HCT116 (cell line): ENCODE data around the gene PCNX1. TPM values are rescaled to one million over a fixed set of nuclear protein-coding genes. Genes with fewer than 3 reads are reported as not detected.

Experiments
- ATAC-seq: fragments of 200-7000 bp; cut with Tn5 transposase; 2 replicates; pipeline ENCODE4 v1.9.1; 2020; ENCODE audit warnings: mild to moderate bottlenecking, moderate library complexity
- BruUV-seq: library from RNA; stranded (reverse); fragments of 400-500 nt; replicated peaks from 2 replicates; lab custom pipeline; 2021; lab: Mats Ljungman, UMichigan
- CTCF ChIA-PET: fragments of 300-600 bp; sonication (Branson Sonifier 250); formaldehyde crosslinking; loops from one replicate; lab custom pipeline; 2021; ENCODE audit warnings: antibody characterized with exemption; lab: Charles Lee
- POLR2A ChIA-PET: fragments of 300-600, 350-600 bp; sonication (Branson Sonifier 250); formaldehyde crosslinking; loops from one replicate; lab custom pipeline; 2021; ENCODE audit warnings: antibody characterized with exemption; lab: Charles Lee
- RAD21 ChIA-PET, 2 experiments: fragments of 300-600 bp; sonication (Branson Sonifier 250); formaldehyde crosslinking; loops; one replicate each; lab custom pipeline; 2023; ENCODE audit warnings: low total read pairs in 2 of 2; ENCODE audit not compliant: uncharacterized antibody in 2 of 2, unreplicated experiment in 2 of 2, low non-redundant PET in 1 of 2; lab: Charles Lee
- DNase-seq: peaks from one replicate; pipeline ENCODE4 v3.0.0-alpha.2; 2010; ENCODE audit warnings: low read depth, low spot score
- H2AFZ ChIP-seq: fragments of 200-600 bp; shearing (Covaris generic), sonication (generic); 2 replicates; pipeline ENCODE4 v1.6.1; 2017; ENCODE audit warnings: low read depth, mixed run types, mixed read lengths, antibody characterized with exemption, low read length; ENCODE audit not compliant: poor library complexity, severe bottlenecking
- H3K27ac ChIP-seq: 2 replicates; pipeline ENCODE4 v1.5.1; 2012; ENCODE audit warnings: low read depth, low read length
- H3K27me3 ChIP-seq: fragments of 200-600 bp; sonication (generic); 2 replicates; pipeline ENCODE4 v1.6.1; 2016; ENCODE audit warnings: mixed run types, low read length, mixed read lengths; ENCODE audit not compliant: insufficient read depth
- H3K36me3 ChIP-seq, 2 experiments: fragments of 200-500 bp in 1 of 2; fragments of 200-600 bp in 1 of 2; sonication (Bioruptor generic) in 1 of 2; sonication (generic) in 1 of 2; 2 replicates each; pipeline versions ENCODE4 v1.5.1 to v1.6.1; 2014 to 2016; ENCODE audit warnings: low read length in 2 of 2, inconsistent platforms in 1 of 2, mixed read lengths in 1 of 2, mixed run types in 1 of 2; ENCODE audit not compliant: insufficient read depth in 2 of 2, control insufficient read depth in 1 of 2
- H3K4me1 ChIP-seq, 2 experiments: fragments of 200-600 bp in 1 of 2; sonication (generic) in 1 of 2; 2 replicates each; pipeline versions ENCODE4 v1.5.1 to v1.6.1; 2012 to 2017; ENCODE audit warnings: low read length in 2 of 2, inconsistent platforms in 1 of 2, mild to moderate bottlenecking in 1 of 2, mixed read lengths in 1 of 2, mixed run types in 1 of 2, moderate library complexity in 1 of 2; ENCODE audit not compliant: insufficient read depth in 2 of 2, control insufficient read depth in 1 of 2
- H3K4me2 ChIP-seq: fragments of 200-600 bp; sonication (generic); 2 replicates; pipeline ENCODE4 v1.6.1; 2017; ENCODE audit warnings: mixed run types, low read length, mixed read lengths
- H3K4me3 ChIP-seq, 2 experiments: fragments of 200-600 bp in 1 of 2; sonication (generic) in 1 of 2; replicated peaks in 1 of 2; 2 replicates each; pipeline ENCODE4 v1.5.1; 2011 to 2016; ENCODE audit warnings: low read length in 2 of 2, control low read depth in 1 of 2, low read depth in 1 of 2, mild to moderate bottlenecking in 1 of 2, mixed read lengths in 1 of 2, mixed run types in 1 of 2
- H3K79me2 ChIP-seq: fragments of 200-600 bp; sonication (generic); 2 replicates; pipeline ENCODE4 v1.6.1; 2017; ENCODE audit warnings: mild to moderate bottlenecking, mixed run types, low read length, moderate library complexity, mixed read lengths; ENCODE audit not compliant: insufficient read depth
- H3K9ac ChIP-seq: fragments of 200-600 bp; sonication (generic); 2 replicates; pipeline ENCODE4 v1.6.1; 2016; ENCODE audit warnings: low read length, mixed read lengths
- H3K9me2 ChIP-seq: fragments of 200-600 bp; sonication (generic), shearing (Covaris generic); 2 replicates; pipeline ENCODE4 v1.6.1; 2017; ENCODE audit warnings: mixed run types, mild to moderate bottlenecking, moderate library complexity; ENCODE audit not compliant: insufficient read depth
- H3K9me3 ChIP-seq, 2 experiments: fragments of 200-500 bp in 1 of 2; fragments of 200-600 bp in 1 of 2; sonication (Bioruptor generic) in 1 of 2; sonication (generic) in 1 of 2; 2 replicates each; pipeline ENCODE4 v1.6.1; 2014 to 2017; ENCODE audit warnings: low read length in 2 of 2, mixed read lengths in 2 of 2, inconsistent platforms in 1 of 2, low read depth in 1 of 2, mild to moderate bottlenecking in 1 of 2, mixed run types in 1 of 2, moderate library complexity in 1 of 2; ENCODE audit not compliant: control insufficient read depth in 1 of 2, insufficient read depth in 1 of 2
- H4K20me1 ChIP-seq: fragments of 200-600 bp; sonication (generic), shearing (Covaris generic); 2 replicates; pipeline ENCODE4 v1.6.1; 2017; ENCODE audit warnings: mixed run types, mild to moderate bottlenecking, moderate library complexity; ENCODE audit not compliant: insufficient read depth
- CBX3 ChIP-seq: IDR thresholded peaks from 2 replicates; pipeline ENCODE4 v1.6.1; 2012; ENCODE audit warnings: low read depth
- EGR1 ChIP-seq: IDR thresholded peaks from 2 replicates; pipeline ENCODE4 v1.6.1; 2012; ENCODE audit warnings: low read depth
- EZH2 ChIP-seq: fragments of 200-600 bp; sonication (generic); IDR thresholded peaks from 2 replicates; pipeline ENCODE4 v1.6.1; 2017; ENCODE audit warnings: antibody characterized with exemption, mixed run types
- POLR2A ChIP-seq: IDR thresholded peaks from 2 replicates; pipeline ENCODE4 v1.7.0; 2011; ENCODE audit warnings: borderline replicate concordance; ENCODE audit not compliant: insufficient read depth, insufficient read length; ENCODE audit errors: extremely low read depth
- POLR2AphosphoS5 ChIP-seq: IDR thresholded peaks from 2 replicates; pipeline ENCODE4 v1.6.1; 2011; ENCODE audit warnings: mild to moderate bottlenecking, low read depth, low read length, moderate library complexity
- RAD21 ChIP-seq: IDR thresholded peaks from 2 replicates; pipeline ENCODE4 v1.6.1; 2012; ENCODE audit warnings: low read depth, mild to moderate bottlenecking
- SIN3A ChIP-seq: IDR thresholded peaks from 2 replicates; pipeline ENCODE4 v1.6.1; 2012; ENCODE audit warnings: low read depth
- SP1 ChIP-seq: IDR thresholded peaks from 2 replicates; pipeline ENCODE4 v1.6.1; 2012; ENCODE audit warnings: low read depth
- SRF ChIP-seq: IDR thresholded peaks from 2 replicates; pipeline ENCODE4 v1.6.1; 2012; ENCODE audit warnings: low read depth
- TCF7L2 ChIP-seq: IDR thresholded peaks from 2 replicates; pipeline ENCODE4 v1.7.0; 2011; ENCODE audit warnings: borderline replicate concordance, inconsistent platforms; ENCODE audit not compliant: insufficient read depth, insufficient read length; ENCODE audit errors: extremely low read depth
- YY1 ChIP-seq: IDR thresholded peaks from 2 replicates; pipeline ENCODE4 v1.6.1; 2011; ENCODE audit warnings: low read length, low read depth, moderate library complexity, mild to moderate bottlenecking; ENCODE audit not compliant: insufficient replicate concordance; ENCODE audit errors: extremely low read depth
- ZFX ChIP-seq: fragments of 450-650 bp; IDR thresholded peaks from 2 replicates; pipeline ENCODE4 v1.6.1; 2017
- ZNF274 ChIP-seq: fragments of 200-500 bp; sonication (Bioruptor generic); IDR thresholded peaks from 2 replicates; pipeline ENCODE4 v1.6.1; 2014; ENCODE audit warnings: mild to moderate bottlenecking, low read depth, low read length, inconsistent platforms
- intact Hi-C: fragments of 100-400 bp; cut with micrococcal nuclease; formaldehyde crosslinking; loops from 2 replicates; pipeline ENCODE4 v1.10.0; 2022
- total RNA-seq: library from RNA; stranded (reverse); gene quantifications from one replicate; pipeline ENCODE4 v1.2.1, GENCODE V29; 2021; ENCODE audit not compliant: unreplicated experiment
- TF ChIP-seq, protein P1 (sequence below): IDR thresholded peaks from 2 replicates; pipeline ENCODE4 v1.6.1; 2012; ENCODE audit warnings: low read depth
- TF ChIP-seq, protein P2 (sequence below): IDR thresholded peaks from 2 replicates; pipeline ENCODE4 v1.6.1; 2012
- TF ChIP-seq, protein P3 (sequence below): IDR thresholded peaks from 2 replicates; pipeline ENCODE4 v1.6.1; 2012

The PCNX1 gene
- total RNA-seq, 1 experiment from 2014 or later = 52.2 TPM

DNA sequence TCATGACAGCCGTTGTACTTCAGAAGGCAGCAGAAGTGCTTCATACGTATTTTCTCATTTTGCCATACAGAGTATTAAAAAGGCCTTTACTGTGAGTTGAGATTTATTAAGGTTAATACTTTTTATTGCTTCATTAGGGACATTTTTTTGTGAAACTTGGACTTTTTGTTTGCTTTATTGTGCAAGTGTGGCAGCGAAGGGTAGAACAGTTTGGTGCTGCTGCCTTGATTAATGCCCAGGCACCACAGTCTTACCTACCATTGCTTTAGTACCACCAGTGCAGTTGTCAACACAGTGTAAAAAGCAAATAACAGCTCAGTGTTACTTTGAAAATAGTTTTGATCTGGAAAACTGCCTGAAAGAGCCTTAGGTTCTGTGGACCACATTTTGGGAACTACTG lies 147.4 kb downstream of the PCNX1 start (continued):
- TF ChIP-seq TCF7L2 = no peak
- no peak for TF ChIP-seq ZFX
- no peak for TF ChIP-seq POLR2AphosphoS5
- no peak for TF ChIP-seq ZNF274
- TF ChIP-seq, protein P1, sequence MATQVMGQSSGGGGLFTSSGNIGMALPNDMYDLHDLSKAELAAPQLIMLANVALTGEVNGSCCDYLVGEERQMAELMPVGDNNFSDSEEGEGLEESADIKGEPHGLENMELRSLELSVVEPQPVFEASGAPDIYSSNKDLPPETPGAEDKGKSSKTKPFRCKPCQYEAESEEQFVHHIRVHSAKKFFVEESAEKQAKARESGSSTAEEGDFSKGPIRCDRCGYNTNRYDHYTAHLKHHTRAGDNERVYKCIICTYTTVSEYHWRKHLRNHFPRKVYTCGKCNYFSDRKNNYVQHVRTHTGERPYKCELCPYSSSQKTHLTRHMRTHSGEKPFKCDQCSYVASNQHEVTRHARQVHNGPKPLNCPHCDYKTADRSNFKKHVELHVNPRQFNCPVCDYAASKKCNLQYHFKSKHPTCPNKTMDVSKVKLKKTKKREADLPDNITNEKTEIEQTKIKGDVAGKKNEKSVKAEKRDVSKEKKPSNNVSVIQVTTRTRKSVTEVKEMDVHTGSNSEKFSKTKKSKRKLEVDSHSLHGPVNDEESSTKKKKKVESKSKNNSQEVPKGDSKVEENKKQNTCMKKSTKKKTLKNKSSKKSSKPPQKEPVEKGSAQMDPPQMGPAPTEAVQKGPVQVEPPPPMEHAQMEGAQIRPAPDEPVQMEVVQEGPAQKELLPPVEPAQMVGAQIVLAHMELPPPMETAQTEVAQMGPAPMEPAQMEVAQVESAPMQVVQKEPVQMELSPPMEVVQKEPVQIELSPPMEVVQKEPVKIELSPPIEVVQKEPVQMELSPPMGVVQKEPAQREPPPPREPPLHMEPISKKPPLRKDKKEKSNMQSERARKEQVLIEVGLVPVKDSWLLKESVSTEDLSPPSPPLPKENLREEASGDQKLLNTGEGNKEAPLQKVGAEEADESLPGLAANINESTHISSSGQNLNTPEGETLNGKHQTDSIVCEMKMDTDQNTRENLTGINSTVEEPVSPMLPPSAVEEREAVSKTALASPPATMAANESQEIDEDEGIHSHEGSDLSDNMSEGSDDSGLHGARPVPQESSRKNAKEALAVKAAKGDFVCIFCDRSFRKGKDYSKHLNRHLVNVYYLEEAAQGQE = no peak
- no peak for TF ChIP-seq RAD21
- TF ChIP-seq, protein P2, sequence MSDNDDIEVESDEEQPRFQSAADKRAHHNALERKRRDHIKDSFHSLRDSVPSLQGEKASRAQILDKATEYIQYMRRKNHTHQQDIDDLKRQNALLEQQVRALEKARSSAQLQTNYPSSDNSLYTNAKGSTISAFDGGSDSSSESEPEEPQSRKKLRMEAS = no peak
- TF ChIP-seq POLR2A = no peak
- no peak for TF ChIP-seq SP1

DNA sequence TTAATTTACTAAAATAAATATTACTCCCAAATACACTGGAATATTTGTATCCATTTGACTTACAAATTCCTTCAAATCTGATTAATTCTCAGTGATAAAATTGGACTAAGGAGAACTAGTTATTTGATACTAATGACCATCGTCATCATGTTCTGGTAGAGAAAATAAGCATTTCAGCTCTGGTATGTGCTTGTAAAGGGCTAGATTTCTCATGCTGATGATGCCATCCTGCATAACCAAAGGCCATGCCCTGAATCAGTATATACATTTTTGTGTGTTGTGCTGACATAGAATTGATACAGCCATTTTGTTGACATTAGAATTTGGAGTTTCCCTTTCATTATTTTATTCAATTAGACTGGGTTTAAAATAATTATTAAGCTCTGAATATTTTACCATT lies 148.9 kb downstream of the PCNX1 start:
- H3K36me3 ChIP-seq = peaks cover 6 to 16% of the 10 kb centered on the region in 2 experiments; a peak in 3 of 4 replicates
- POLR2A ChIA-PET = no interaction called here
- H4K20me1 ChIP-seq = no peaks in the 10 kb centered on the region
- H3K9me3 ChIP-seq = no peaks in the 10 kb centered on the region
- H3K27me3 ChIP-seq = no peaks in the 10 kb centered on the region
- H3K9ac ChIP-seq = no peak overlapping the region
- no peak overlapping the region for H2AFZ ChIP-seq
- ATAC-seq (no peak), DNase-seq (no peak)
- no peaks in the 10 kb centered on the region for H3K9me2 ChIP-seq
- intact Hi-C loops = no loop called here
- H3K4me2 ChIP-seq = no peak overlapping the region
- TF ChIP-seq, protein P3, sequence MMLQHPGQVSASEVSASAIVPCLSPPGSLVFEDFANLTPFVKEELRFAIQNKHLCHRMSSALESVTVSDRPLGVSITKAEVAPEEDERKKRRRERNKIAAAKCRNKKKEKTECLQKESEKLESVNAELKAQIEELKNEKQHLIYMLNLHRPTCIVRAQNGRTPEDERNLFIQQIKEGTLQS = no peak
- no peak for TF ChIP-seq SRF
- TF ChIP-seq YY1 = no peak
- TF ChIP-seq CBX3 = no peak
- TF ChIP-seq EZH2 = no peak
- no peak for TF ChIP-seq SIN3A
- no peak for TF ChIP-seq EGR1
- TF ChIP-seq SP1 = no peak
- no TSS peak for BruUV-seq
- RAD21 ChIA-PET = no interaction called here
- no peaks in the 10 kb centered on the region for H3K4me1 ChIP-seq
- CTCF ChIA-PET = no interaction called here
- H3K79me2 ChIP-seq = no peaks in the 10 kb centered on the region
- no peak overlapping the region for H3K27ac ChIP-seq
- H3K4me3 ChIP-seq = no peak overlapping the region
